GM23338 (cell line): ENCODE measurements around the gene GRID2.

Experiments used
- ETS1 ChIP-seq: IDR thresholded peaks from 2 replicates; pipeline ENCODE4 v1.6.1; 2016; ENCODE audit warnings: antibody characterized with exemption
- EZH2 ChIP-seq: fragments of 200-600 bp; sonication (generic); IDR thresholded peaks from one replicate; pipeline ENCODE4 v1.8.0; 2017; ENCODE audit warnings: antibody characterized with exemption, mild to moderate bottlenecking, low read depth; ENCODE audit not compliant: unreplicated experiment
- JUNB ChIP-seq: IDR thresholded peaks from one replicate; pipeline ENCODE4 v1.6.1; 2016; ENCODE audit warnings: antibody characterized with exemption; ENCODE audit not compliant: unreplicated experiment
- TF ChIP-seq, protein P1 (sequence below), 2 experiments: fragments of 200-600 bp in 1 of 2; sonication (generic) in 1 of 2; conservative IDR thresholded peaks; 2 replicates each; pipeline versions ENCODE4 v1.5.1 to v1.6.1; 2016 to 2017; ENCODE audit warnings: antibody characterized with exemption in 2 of 2, low read depth in 2 of 2, mild to moderate bottlenecking in 2 of 2, moderate library complexity in 1 of 2

GRCh38 chr4:93777081-93777460, 1473.3 kb downstream of the GRID2 start:
- TF ChIP-seq, protein P1, sequence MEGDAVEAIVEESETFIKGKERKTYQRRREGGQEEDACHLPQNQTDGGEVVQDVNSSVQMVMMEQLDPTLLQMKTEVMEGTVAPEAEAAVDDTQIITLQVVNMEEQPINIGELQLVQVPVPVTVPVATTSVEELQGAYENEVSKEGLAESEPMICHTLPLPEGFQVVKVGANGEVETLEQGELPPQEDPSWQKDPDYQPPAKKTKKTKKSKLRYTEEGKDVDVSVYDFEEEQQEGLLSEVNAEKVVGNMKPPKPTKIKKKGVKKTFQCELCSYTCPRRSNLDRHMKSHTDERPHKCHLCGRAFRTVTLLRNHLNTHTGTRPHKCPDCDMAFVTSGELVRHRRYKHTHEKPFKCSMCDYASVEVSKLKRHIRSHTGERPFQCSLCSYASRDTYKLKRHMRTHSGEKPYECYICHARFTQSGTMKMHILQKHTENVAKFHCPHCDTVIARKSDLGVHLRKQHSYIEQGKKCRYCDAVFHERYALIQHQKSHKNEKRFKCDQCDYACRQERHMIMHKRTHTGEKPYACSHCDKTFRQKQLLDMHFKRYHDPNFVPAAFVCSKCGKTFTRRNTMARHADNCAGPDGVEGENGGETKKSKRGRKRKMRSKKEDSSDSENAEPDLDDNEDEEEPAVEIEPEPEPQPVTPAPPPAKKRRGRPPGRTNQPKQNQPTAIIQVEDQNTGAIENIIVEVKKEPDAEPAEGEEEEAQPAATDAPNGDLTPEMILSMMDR (conservative IDR thresholded peaks at IDR 0.05; ENCODE audit: low read depth in 2 of 2) = no peak
- TF ChIP-seq ETS1 (no peak), JUNB (no peak), EZH2 (no peak)
